ENCODE results near the gene PIK3R5. TPM values are rescaled to one million over a fixed set of nuclear protein-coding genes. Genes with fewer than 3 reads are reported as not detected.

Gene PIK3R5
- polyA plus RNA-seq, 2 of the 4 experiments (the other 2 are of a cell fraction) = 0.01 TPM; not detected in 1

DNA sequence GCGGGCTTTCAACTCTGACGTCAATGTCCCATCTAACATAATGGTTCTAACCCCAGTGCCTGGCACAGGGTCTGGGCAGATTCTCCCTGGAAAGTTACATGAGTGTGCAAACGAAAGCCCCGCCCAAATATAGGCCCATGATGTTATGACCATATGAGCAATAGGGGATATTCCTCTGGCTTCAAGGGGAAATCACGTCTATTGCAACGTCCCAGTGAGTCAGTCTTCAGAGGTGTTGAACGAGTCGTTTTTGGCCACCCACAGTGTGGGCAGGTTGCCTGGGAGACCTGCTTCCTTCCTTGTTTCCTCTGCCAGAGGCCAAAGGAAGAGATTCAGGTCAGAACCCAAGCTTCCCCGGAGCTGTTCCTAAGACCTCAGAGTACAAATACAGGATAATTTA lies 30.3 kb downstream of the PIK3R5 start:
- H3K4me2 ChIP-seq = no peak overlapping the region
- DNase-seq (ENCODE audit: low read depth in 1 of 2, low spot score in 1 of 2) (peak in 1 of 2 experiments; percentile 26), ATAC-seq (peak in 1 of 2 experiments; percentile 50; a peak in 1 of 6 replicates), FAIRE-seq (no peak)
- CTCF ChIA-PET = interaction anchor here (1.5 to 1.6 kb wide), 2 partner anchors 40 to 47 kb away, joined by 4 to 7 read pairs; no protein-coding TSS in a partner anchor
- POLR2A ChIA-PET = no interaction called here
- H3K4me3 ChIP-seq = no peak overlapping the region
- no peaks in the 10 kb centered on the region for H3K4me1 ChIP-seq
- TF ChIP-seq, protein P1, sequence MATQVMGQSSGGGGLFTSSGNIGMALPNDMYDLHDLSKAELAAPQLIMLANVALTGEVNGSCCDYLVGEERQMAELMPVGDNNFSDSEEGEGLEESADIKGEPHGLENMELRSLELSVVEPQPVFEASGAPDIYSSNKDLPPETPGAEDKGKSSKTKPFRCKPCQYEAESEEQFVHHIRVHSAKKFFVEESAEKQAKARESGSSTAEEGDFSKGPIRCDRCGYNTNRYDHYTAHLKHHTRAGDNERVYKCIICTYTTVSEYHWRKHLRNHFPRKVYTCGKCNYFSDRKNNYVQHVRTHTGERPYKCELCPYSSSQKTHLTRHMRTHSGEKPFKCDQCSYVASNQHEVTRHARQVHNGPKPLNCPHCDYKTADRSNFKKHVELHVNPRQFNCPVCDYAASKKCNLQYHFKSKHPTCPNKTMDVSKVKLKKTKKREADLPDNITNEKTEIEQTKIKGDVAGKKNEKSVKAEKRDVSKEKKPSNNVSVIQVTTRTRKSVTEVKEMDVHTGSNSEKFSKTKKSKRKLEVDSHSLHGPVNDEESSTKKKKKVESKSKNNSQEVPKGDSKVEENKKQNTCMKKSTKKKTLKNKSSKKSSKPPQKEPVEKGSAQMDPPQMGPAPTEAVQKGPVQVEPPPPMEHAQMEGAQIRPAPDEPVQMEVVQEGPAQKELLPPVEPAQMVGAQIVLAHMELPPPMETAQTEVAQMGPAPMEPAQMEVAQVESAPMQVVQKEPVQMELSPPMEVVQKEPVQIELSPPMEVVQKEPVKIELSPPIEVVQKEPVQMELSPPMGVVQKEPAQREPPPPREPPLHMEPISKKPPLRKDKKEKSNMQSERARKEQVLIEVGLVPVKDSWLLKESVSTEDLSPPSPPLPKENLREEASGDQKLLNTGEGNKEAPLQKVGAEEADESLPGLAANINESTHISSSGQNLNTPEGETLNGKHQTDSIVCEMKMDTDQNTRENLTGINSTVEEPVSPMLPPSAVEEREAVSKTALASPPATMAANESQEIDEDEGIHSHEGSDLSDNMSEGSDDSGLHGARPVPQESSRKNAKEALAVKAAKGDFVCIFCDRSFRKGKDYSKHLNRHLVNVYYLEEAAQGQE (IDR thresholded peaks at IDR 0.05) = no peak
- TF ChIP-seq FOXS1 (CRISPR knock-in tag; IDR thresholded peaks at IDR 0.05) = no peak
- no peak for TF ChIP-seq HEYL (CRISPR knock-in tag; IDR thresholded peaks at IDR 0.05)
- TF ChIP-seq FOSL2 (IDR thresholded peaks at IDR 0.05) = no peak
- TF ChIP-seq FOSL2 (CRISPR knock-in tag; IDR thresholded peaks at IDR 0.05) = no peak
- no peak for TF ChIP-seq USF2 (IDR thresholded peaks at IDR 0.05)
- TF ChIP-seq HOXB5 (CRISPR knock-in tag; IDR thresholded peaks at IDR 0.05) = no peak
- TF ChIP-seq EP300 (IDR thresholded peaks at IDR 0.05) = no peak
- TF ChIP-seq RARB (CRISPR knock-in tag; IDR thresholded peaks at IDR 0.05) = no peak
- TF ChIP-seq BHLHE40 (IDR thresholded peaks at IDR 0.05; ENCODE audit: low read depth, low read length) = no peak
- no peak for TF ChIP-seq POLR2A (IDR thresholded peaks at IDR 0.05; ENCODE audit: low read length)
- no peak for TF ChIP-seq CHD2 (IDR thresholded peaks at IDR 0.05; ENCODE audit: low read length, partially characterized antibody)
- no peak for TF ChIP-seq CBX2 (IDR thresholded peaks at IDR 0.05; ENCODE audit: borderline replicate concordance, low read depth)
- TF ChIP-seq, protein P2, sequence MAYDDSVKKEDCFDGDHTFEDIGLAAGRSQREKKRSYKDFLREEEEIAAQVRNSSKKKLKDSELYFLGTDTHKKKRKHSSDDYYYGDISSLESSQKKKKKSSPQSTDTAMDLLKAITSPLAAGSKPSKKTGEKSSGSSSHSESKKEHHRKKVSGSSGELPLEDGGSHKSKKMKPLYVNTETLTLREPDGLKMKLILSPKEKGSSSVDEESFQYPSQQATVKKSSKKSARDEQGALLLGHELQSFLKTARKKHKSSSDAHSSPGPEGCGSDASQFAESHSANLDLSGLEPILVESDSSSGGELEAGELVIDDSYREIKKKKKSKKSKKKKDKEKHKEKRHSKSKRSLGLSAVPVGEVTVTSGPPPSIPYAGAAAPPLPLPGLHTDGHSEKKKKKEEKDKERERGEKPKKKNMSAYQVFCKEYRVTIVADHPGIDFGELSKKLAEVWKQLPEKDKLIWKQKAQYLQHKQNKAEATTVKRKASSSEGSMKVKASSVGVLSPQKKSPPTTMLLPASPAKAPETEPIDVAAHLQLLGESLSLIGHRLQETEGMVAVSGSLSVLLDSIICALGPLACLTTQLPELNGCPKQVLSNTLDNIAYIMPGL (CRISPR knock-in tag; IDR thresholded peaks at IDR 0.05; ENCODE audit: borderline replicate concordance) = no peak
- no peak for TF ChIP-seq JUN (IDR thresholded peaks at IDR 0.05)
- TF ChIP-seq ZSCAN20 (CRISPR knock-in tag; IDR thresholded peaks at IDR 0.05) = no peak
- no peak for TF ChIP-seq EHMT2 (IDR thresholded peaks at IDR 0.05; ENCODE audit: low read depth)
- TF ChIP-seq HOXA7 (CRISPR knock-in tag; IDR thresholded peaks at IDR 0.05) = no peak
- 17% methylated on average over 9 of the region's 9 CpGs for WGBS (ENCODE audit: missing lambda C conversion rate)
- no peak overlapping the region for H3K27ac ChIP-seq
- peaks cover 10% of the 10 kb centered on the region; the same call in 2 of the 3 replicates for H3K9me3 ChIP-seq

DNA sequence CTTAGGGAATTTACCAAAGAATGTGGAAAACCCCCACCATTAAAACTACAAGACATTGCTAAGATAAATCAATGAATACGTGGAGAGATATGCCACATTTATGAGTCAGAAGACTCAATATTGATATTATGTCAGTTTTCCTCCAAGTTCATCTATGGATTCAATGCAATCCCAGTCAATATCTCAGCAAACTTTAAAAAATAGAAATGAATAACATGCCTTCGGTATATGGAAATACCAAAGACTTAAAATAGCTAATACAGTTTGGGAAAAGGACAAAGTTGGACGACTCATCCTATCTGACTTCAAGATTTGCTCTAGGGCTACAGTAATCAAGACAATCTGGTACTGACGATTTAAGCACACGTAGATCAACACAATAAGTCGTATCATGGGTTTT lies 31.2 kb downstream of the PIK3R5 start:
- POLR2A ChIA-PET = no interaction called here

More for the DNA sequence above, 31.2 kb downstream of the PIK3R5 start:
- no peak overlapping the region for H3K27ac ChIP-seq
- no peak for TF ChIP-seq RFX5 (IDR thresholded peaks at IDR 0.05)
- TF ChIP-seq TFCP2L1 (CRISPR knock-in tag; IDR thresholded peaks at IDR 0.05) = no peak
- no peak for TF ChIP-seq USF2 (IDR thresholded peaks at IDR 0.05)
- TF ChIP-seq EHMT2 (IDR thresholded peaks at IDR 0.05; ENCODE audit: low read depth) = no peak
- no peak for TF ChIP-seq HOXB13 (CRISPR knock-in tag; IDR thresholded peaks at IDR 0.05; ENCODE audit: low read depth)
- no peak for TF ChIP-seq POLR2A (IDR thresholded peaks at IDR 0.05; ENCODE audit: low read length)
- TF ChIP-seq, protein P3, sequence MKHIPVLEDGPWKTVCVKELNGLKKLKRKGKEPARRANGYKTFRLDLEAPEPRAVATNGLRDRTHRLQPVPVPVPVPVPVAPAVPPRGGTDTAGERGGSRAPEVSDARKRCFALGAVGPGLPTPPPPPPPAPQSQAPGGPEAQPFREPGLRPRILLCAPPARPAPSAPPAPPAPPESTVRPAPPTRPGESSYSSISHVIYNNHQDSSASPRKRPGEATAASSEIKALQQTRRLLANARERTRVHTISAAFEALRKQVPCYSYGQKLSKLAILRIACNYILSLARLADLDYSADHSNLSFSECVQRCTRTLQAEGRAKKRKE (CRISPR knock-in tag; IDR thresholded peaks at IDR 0.05; ENCODE audit: low read depth) = no peak
- TF ChIP-seq BCL3 (IDR thresholded peaks at IDR 0.05) = no peak
- no peak for TF ChIP-seq E2F6 (IDR thresholded peaks at IDR 0.05; ENCODE audit: borderline replicate concordance, low read depth)
- TF ChIP-seq, protein P4, sequence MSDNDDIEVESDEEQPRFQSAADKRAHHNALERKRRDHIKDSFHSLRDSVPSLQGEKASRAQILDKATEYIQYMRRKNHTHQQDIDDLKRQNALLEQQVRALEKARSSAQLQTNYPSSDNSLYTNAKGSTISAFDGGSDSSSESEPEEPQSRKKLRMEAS (IDR thresholded peaks at IDR 0.05) = no peak
- no peak for TF ChIP-seq HDAC2 (IDR thresholded peaks at IDR 0.05)
- TF ChIP-seq HEYL (CRISPR knock-in tag; IDR thresholded peaks at IDR 0.05) = no peak
- H3K4me3 ChIP-seq = no peak overlapping the region
- no peaks in the 10 kb centered on the region for H3K4me1 ChIP-seq
- CTCF ChIA-PET = interaction anchor here (1.5 to 1.6 kb wide), 2 partner anchors 39 to 46 kb away, joined by 4 to 7 read pairs; no protein-coding TSS in a partner anchor
- ATAC-seq (no peak), FAIRE-seq (no peak), DNase-seq (ENCODE audit: low read depth in 1 of 2, low spot score in 1 of 2) (no peak)
- peaks cover 19% of the 10 kb centered on the region; the same call in 2 of the 3 replicates for H3K9me3 ChIP-seq
- 3% methylated on average over 6 of the region's 6 CpGs for WGBS (ENCODE audit: missing lambda C conversion rate)
- no peak overlapping the region for H3K4me2 ChIP-seq

Data from A549 (cell line).